NCI-H187 (cell line): ENCODE data around the gene MARCKSL1.
A peak's percentile ranks its signal among the peaks of the same experiment; 100 is the strongest.
"Not testable (repeated sequence)": the region's sequence is repeated elsewhere in the genome, so short reads cannot be mapped to it uniquely, and the experiment has no call there.

Experiments used
- DNase-seq, 2 experiments: peaks; one replicate each; lab custom pipeline; 2025; lab: John Stamatoyannopoulos, UW

The MARCKSL1 gene, protein sequence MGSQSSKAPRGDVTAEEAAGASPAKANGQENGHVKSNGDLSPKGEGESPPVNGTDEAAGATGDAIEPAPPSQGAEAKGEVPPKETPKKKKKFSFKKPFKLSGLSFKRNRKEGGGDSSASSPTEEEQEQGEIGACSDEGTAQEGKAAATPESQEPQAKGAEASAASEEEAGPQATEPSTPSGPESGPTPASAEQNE

DNA sequence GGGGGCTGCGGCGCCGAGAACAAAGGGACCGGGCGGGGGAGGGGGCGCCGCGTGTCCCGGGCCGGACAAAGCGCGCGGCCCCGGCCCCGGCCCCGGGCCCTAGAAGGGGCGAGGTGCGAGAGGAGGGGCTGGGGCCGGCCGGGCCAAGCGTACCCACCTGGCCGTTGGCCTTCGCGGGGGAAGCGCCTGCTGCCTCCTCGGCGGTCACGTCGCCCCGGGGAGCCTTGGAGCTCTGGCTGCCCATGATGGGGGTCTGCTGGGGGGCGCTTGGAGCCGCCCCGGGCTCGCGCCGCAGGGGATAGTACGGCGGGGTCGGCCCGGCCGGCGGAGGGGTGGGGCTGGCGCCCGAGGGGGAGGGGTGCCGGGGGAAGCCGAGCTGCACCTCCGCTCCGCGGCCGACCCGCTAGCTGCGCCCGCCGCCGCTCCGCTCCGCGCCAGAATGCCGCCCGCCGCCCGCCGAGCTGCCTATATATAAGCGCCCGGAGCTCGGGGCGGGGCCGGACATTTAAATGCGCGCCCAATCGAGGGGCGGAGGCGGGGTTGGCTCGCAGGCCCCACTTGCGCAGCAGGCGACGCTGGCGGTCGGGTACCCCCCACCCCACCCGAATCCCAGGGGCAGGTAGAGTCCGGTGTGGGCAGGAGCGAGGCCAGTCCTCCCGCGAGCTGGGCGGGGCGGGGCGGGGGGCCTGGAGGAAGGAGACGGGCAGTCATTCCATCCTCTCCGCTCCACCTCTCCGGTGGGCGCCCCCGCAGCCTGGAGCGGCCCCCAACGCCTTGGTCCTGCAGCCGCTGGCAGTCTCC is at the start of gene MARCKSL1:
TSS of gene MARCKSL1 (minus strand) at position 444 of the 801 bp plus-strand sequence. CDS start at position 244, 200 bp downstream.
- peak; percentile 65 to 77 for DNase-seq

DNA sequence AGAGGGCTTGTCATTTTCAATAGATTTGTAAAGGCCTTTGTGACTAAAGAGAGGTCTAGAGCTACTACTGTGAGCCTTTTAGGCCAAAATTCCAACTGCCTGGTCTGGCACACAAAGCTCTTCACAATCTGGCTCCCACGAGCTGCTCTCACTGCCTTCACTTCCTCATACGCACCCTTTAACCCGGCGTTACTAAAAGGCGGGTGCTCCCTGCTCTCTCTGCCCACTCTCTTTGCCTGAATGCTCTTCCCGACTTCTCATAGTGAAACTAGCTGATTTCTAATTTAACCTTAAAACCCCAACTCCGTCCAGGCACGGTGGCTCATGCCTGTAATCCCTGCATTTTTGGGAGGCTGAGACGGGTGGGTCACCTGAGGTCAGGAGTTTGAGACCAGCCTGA is 44.0 kb upstream of the MARCKSL1 start:
- DNase-seq, result no peak

DNA sequence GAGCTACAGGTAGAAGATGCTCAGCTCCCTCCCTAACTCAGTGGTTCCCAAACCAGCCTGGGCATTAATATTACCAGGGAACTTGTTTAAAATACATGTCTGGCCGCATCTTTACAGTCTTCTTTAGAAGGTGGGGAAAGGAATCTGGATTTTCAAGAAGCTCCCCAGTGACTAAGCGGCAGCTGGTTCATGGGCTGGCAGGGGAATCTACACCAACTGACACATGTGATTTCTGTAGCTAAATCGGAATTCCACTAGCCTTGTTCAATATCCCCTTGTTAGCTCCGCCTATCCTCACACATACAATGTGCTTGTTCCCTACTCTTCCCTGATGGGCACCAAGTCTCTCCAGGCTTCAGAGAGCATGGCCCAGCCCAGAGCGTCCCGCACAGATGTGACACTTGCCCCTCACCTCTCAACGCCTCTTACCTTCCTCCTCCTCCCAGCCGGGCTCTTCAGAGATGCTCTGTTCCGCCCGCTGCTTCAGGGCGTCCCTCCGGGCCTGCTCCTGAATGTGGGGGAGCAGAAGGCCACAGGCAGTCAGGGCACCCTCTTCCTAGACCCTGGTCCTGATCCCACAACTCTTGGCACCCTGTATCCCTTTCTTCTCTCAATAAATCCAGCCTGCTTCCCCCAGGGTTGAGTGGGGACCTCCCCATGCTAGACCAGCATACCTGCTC is 41.6 kb upstream of the MARCKSL1 start:
- DNase-seq, result no peak

DNA sequence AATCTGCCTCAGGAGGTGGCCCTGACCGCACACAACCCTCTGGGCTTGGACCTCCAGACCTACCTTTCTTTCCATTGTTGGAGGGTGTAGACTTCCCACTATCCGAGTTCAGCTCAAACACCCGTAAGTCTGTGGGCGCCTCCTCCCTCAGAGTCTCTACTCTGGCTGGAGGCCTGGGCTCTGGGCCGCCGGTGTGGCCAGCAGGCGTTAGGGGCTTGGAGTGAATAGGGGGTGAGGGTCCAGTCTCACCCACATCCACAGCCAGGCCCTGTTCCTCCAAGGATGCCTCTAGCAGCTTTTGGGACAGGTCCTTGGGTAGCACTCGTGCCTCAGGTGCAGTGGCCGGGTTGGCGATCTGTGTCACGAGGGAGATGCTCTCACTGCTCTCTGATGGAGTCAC is 40.2 kb upstream of the MARCKSL1 start:
- DNase-seq, result no peak

DNA sequence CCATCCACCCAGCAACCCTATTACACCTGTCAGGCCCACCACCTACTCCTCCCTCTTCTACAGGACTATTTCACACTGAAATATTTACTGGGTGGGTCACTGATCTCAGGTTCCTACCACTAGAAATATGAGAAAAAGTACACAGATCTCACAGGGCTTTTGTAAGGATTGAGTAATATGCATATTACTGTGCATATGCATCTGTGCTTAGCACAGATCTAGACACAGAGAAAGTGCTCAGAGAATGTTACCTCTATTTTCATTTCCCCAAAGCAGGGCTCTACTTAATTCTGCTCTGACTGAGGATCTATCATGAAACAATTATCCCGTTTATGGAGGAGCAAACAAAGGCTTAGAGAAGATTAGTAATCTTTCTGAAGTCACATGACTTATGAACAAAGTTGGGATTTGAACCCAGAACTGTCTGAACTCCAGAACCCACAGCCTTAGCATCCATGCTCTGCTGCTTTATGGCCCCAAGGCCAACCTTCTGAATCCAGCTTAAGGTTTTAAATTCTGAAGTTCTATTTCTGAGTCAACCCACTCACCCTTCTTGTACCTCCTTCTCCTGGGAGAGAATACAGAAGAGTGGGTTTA is 38.1 kb upstream of the MARCKSL1 start:
- no peak for DNase-seq

DNA sequence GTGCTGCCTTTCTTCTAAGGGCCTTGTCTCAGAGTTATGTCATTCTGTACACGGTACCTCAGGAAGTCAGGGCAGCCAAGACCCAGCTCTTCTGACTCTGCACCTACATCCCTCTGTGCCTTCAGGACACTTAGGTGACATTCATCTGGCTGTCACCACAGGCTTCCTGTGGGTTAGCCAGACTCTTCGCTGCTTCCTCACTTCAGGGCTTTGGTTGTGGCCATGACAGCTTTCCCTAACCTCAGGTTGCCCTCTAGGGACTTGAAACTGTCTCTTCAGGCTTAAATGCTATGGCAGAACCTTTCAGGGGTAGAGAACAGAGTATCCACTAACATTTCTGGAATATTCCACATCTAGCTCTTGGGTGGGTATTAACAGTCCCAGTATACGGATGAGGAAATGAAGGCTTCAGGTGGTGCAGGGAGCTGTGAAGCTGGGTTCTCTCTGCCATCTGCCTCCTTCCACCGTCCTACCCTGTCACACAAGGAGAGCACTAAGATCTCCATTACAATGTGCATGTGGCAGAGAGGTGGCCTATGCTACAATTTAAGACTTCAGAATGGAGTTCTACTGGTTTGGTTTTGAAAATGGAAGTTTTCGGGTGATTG is 36.2 kb upstream of the MARCKSL1 start:
- no peak for DNase-seq

DNA sequence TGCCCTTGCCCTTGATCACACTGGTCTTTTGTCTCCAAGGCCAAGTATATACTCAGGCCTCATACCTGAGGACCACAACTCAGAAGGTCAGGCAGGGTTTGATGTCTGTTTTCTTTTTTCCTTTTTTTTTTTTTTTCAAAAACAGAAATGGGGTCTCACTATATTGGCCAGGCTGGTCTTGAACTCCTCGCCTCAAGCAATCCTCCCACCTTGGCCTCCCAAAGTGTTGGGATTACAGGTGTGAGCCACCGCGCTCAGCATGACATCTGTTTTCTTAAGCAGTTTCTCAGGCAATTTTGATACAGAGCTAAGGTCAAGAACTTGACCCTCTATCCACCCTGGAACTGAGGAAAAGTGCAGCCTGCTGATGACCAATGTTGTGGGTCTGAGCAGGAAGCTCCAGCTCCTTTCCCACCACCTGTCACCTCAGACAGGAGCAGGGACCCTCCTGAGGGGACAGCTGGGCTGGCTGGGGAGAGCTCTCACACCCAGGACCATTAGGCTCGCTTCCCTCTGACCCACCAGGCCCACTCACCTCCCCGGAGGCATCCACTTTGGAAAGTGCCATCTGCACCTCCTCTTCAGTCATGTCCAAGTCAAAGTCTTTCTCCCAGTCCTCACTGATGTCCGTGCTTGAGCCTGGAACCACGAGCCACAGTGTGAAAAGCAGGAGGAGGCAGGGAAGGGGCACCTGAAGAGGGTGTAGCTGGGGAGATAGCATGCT is 32.0 kb upstream of the MARCKSL1 start:
- DNase-seq, result no peak

DNA sequence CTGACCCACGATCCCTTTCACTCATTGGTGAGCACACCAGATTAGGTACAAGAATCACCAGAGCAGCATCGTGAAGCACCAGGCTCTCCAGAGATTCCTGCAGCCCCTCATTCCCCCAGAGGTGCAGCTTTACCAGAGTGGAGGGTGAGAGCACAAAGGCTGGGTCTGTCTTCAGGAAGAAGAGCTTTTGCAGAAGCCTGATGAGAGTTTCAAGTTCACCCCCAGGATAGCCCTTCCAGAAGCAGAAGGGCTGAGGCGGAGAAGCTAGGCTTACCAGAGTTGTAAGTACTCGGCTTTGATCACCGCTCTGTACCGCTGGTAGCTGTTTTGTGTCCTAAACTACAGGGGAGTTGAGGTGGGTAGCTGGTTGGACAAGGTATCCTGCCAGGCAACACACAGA is 29.4 kb upstream of the MARCKSL1 start:
- no peak for DNase-seq

DNA sequence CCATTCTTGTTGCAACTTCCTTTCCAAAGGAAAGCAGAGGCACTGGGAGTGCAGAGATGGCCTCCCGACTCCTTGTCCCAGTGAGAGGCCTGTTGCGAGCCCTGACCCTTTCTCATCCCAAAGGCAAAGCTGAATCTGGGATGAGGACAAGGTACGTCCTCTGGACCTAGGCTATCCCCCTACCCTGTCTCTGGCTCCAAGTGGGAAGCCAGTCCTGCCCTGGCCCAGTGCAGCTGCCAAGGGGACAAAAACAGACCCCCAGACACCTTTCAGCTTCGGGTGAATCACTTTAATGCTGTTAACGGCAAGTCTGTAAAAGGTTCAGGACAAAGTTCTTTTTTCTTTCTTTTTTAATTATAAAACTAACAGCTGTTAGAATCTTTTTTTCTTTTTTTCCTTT is 28.8 kb upstream of the MARCKSL1 start:
- no peak for DNase-seq

DNA sequence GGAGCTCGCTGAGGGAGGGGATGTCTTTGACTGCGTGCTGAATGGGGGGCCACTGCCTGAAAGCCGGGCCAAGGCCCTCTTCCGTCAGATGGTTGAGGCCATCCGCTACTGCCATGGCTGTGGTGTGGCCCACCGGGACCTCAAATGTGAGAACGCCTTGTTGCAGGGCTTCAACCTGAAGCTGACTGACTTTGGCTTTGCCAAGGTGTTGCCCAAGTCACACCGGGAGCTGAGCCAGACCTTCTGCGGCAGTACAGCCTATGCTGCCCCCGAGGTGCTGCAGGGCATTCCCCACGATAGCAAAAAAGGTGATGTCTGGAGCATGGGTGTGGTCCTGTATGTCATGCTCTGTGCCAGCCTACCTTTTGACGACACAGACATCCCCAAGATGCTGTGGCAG is 27.7 kb upstream of the MARCKSL1 start:
- no peak for DNase-seq

DNA sequence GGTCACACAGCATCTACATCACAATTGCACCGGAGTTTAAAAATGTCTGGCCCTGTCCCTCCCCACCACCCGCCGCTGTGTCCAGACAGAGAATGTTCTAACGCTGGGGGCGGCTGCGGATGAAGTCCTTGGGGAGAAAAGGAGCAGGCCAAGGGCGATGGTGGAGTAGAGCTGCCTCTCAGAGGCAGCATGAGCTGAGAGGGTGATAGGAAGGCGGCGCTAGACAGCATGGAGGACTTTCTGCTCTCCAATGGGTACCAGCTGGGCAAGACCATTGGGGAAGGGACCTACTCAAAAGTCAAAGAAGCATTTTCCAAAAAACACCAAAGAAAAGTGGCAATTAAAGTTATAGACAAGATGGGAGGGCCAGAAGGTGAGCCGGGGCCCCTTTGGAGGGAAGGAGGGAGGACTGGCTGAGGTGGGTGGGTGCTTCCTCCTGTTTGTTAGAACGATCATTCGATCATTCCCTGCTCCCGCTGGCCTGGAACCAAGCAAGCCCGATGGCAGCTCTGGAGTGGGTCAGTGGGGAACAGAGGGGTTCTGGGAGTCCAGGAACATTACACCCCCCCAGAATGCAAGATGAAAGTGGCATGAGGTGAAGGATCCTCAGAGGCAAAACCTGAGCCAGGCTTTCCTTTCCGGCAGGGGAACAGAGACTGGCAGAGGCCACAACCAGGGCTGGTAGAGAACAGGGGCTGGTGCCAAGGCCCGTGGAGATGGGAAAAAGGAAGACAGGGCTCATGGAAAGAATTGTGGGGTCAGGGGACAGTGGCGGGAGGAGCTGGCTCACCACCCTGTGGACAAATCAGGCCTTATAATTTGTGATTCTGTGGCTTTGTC is 26.7 kb upstream of the MARCKSL1 start, which contains the start of the genes FAM229A and TSSK3:
TSS of gene FAM229A (minus strand) at position 12 of the 840 bp plus-strand sequence. CDS start 394 bp downstream, outside the sequence.
TSS of gene TSSK3 (plus strand) at position 66 of the 840 bp plus-strand sequence. CDS start at position 229, 163 bp downstream.
- DNase-seq, result no peak

DNA sequence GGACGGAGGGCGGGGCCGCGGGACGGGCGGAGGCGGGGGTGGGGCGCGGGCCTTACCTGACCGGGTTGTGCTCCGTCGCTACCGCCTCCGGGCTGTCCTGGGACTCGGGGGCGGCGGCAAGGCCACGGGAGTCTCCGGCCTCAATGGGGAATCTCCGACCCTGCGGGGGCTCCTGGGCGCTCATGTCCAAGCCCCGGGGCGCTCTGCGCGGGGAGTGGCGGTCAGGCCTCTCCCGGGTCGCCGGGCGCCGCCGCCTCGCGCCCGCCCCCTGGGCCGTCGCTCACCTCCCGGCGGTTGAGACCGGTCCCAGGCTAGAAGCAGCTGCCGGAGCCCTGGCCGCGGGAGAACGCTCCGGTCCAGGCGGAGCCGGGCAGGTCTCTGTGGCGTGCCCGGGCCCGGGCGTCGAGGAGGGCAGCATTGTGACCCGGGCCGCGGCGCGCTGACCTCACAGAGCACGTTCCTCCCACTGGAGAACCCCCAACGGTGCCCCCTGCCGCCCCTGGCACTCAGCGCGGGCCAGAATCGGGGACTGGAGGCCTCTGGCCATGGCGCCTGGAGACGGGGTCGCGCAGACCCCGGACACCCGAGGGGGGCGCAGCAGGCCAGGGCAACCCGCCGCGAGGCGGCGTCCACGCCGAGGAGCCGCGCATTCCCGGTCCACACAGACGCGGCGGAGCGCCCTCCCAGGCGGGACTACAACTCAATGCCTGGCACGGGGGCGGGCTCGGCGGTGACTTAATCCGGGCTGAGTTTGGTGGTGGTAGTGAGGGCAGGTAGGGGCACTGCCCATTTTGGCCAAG is 25.8 kb upstream of the MARCKSL1 start:
- no peak for DNase-seq

DNA sequence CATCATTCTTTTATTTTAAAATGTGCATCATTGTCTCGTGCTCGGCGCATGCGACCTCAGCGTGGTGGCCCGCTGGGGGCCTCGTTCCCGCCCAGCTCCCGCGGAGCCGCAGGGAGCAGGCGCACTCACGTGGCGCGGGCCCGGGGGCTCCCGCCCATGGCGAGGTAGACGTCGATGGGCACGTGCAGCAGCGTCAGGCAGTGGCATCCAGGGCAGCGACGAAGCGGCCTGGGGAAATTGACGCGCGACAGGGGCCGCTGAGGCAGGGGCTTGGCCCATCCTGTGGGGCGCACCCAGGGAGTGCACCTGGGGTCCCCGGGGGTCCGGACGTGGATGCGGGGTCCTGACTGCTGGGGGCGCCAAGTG is 25.3 kb upstream of the MARCKSL1 start:
- DNase-seq, result no peak

DNA sequence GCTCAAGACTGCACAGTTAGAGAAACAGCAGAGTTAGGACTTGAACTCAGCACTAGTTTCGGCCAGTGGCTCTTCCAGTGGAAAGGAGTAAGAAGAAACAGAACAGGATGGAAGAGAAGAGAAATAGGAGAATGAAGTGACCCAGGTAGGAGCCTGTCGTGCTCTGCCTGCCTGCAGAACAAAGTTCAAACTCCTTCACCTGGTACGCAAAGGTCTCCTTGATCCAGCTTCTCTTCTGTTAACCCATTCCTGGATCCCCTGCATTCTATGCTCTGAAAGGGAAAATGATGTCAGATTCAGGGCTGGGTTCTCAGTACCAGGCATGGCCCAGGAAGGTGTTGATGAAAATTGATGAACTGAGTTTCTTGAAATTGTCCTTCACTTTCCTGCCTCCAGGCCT is 22.4 kb upstream of the MARCKSL1 start:
- DNase-seq, result no peak

DNA sequence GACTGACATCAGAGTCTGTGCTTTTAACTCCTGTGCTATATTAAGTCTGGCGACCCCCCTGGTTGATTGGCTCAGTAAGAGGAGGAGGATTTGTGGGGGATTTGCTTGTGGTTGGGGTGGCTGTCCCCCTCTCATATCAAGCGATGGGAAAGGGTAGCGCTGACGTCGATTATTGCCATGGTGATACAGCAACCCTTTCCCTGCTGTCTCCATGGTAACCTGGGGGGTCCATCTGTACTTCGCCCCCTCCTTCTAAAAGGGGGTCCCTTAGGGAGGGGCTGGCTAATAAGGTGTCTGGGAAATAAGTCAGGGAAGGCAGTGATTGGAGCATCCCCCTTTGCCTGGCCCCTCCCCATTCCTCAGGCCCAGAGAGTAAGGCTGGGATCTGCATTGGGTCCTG is 21.6 kb upstream of the MARCKSL1 start:
- DNase-seq, result no peak

DNA sequence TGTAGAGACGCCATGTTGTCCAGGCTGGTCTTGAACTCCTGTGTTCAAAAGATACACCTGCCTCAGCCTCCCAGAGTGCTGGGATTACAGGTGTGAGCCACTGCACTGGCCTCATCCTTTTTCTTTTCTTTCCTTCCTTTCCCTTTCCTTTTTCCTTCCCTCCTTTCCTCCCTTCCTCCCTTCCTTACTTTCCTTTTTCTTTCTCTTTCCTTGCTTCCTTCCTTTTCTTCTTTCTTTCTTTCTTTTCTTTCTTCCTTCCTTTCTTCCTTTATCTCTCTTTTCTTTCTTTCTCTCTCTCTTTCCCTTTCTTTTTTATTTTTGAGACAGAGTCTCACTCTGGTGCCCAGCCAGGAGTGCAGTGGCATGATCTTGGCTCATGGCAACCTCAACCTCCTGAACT is 20.4 kb upstream of the MARCKSL1 start:
- no peak for DNase-seq

DNA sequence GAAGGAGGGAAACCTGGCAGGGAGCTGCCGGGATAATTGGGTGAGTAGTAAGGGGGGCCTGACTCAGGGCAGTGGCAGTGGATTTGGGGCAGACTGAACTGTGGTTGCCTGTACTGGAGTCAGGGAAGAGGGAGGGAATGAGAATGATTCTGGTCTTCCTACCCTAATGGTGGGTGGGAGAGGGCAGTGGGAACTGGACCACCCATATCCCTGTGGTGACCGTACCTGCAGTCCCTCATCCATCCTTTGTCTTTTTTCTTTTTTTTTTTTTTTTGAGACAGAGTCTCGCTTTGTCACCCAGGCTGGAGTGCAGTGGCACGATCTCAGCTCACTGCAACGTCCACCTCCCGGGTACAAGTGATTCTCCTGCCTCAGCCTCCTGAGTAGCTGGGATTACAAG is 19.7 kb upstream of the MARCKSL1 start:
- not testable (repeated sequence) for DNase-seq

DNA sequence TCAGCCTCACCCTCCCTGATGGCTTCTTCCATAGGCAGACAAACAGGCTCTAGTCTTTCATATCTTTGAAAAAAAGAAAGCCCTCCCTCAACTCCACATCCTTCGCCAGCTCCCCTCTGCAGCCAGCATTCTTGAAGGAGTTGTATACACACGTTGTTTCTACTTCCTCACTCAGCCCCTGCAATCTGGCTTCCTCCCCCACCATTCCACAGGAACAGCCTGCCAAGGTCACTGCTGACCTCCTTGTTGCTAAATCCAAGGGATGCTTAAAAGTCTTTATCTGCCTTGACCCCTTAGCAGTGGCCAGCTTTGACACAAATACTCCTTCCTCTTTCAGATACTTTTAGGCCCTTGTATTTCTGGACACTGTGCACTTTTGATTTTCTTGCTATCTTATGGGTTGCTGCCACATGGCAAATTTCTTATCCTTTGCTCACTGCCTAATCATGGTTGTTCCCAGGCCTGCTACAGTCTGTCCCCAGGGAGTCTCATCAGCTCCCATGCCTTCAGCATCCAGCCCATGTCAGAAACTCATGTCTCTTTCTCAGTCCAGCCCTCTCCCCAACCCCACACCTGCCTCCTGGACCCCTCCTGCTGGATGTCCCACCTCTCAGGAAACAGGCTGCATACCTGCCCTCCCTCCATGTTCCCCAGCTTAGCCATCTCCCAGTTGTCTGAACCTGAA is 18.0 kb upstream of the MARCKSL1 start:
- DNase-seq, result no peak

DNA sequence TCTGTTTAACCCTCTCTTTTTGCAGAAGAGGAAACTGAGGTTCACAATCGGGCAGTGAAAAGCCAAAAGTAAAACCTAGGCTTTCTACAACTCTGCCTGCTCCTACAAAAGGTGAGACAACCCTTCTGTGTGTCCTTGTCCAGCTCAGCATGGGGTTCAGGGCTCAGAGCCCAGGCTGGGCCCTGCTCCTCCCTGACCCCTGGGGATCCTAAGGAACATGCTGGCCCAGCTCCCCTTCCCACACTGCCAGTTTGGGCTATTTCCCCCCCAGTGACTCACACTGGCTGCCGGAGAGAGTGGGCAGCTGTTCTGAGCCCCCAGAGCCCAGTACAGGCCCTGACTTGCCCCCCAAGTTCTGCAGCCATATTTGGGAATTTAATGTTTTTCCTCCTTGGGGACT is 17.4 kb upstream of the MARCKSL1 start:
- no peak for DNase-seq
